Measurements from ENCODE around the gene F11.
"Not testable (repeated sequence)": the region's sequence is repeated elsewhere in the genome, so short reads cannot be mapped to it uniquely, and the experiment has no call there.

F11 gene

GRCh38 chr4:186300659-186301390 lies 34.8 kb downstream of the F11 start:
- no peak for DNase-seq

- no peak for DNase-seq
Measured at GRCh38 chr4:186304216-186304615, 38.2 kb downstream of the F11 start.

GRCh38 chr4:186304866-186305505 lies 39.0 kb downstream of the F11 start:
- DNase-seq = no peak

- DNase-seq = no peak
Measured at GRCh38 chr4:186307497-186307896, 41.5 kb downstream of the F11 start.

- DNase-seq = no peak
Measured at GRCh38 chr4:186307916-186308315, 41.9 kb downstream of the F11 start.

- DNase-seq = no peak
Measured at GRCh38 chr4:186318481-186318880, 52.5 kb downstream of the F11 start.

GRCh38 chr4:186324660-186325059 lies 58.7 kb downstream of the F11 start:
- DNase-seq = not testable (repeated sequence)

- no peak for DNase-seq
Measured at GRCh38 chr4:186326391-186326790, 60.4 kb downstream of the F11 start.

GRCh38 chr4:186329372-186329771 lies 63.4 kb downstream of the F11 start:
- no peak for DNase-seq

GRCh38 chr4:186330368-186330767 lies 64.4 kb downstream of the F11 start:
- no peak for DNase-seq

- no peak for DNase-seq
Measured at GRCh38 chr4:186335793-186336192, 69.8 kb downstream of the F11 start.

All from CD4-positive, alpha-beta T cell treated with Interleukin-4 for 4 hours (primary cell).